Measurements from ENCODE around the gene TRABD2A. TPM values are rescaled to one million over a fixed set of nuclear protein-coding genes. Genes with fewer than 3 reads are reported as not detected.
A peak's percentile ranks its signal among the peaks of the same experiment; 100 is the strongest.
"Not testable (repeated sequence)": the region's sequence is repeated elsewhere in the genome, so short reads cannot be mapped to it uniquely, and the experiment has no call there.

The TRABD2A gene, protein sequence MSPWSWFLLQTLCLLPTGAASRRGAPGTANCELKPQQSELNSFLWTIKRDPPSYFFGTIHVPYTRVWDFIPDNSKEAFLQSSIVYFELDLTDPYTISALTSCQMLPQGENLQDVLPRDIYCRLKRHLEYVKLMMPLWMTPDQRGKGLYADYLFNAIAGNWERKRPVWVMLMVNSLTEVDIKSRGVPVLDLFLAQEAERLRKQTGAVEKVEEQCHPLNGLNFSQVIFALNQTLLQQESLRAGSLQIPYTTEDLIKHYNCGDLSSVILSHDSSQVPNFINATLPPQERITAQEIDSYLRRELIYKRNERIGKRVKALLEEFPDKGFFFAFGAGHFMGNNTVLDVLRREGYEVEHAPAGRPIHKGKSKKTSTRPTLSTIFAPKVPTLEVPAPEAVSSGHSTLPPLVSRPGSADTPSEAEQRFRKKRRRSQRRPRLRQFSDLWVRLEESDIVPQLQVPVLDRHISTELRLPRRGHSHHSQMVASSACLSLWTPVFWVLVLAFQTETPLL
- total RNA-seq = 1.5 TPM

DNA sequence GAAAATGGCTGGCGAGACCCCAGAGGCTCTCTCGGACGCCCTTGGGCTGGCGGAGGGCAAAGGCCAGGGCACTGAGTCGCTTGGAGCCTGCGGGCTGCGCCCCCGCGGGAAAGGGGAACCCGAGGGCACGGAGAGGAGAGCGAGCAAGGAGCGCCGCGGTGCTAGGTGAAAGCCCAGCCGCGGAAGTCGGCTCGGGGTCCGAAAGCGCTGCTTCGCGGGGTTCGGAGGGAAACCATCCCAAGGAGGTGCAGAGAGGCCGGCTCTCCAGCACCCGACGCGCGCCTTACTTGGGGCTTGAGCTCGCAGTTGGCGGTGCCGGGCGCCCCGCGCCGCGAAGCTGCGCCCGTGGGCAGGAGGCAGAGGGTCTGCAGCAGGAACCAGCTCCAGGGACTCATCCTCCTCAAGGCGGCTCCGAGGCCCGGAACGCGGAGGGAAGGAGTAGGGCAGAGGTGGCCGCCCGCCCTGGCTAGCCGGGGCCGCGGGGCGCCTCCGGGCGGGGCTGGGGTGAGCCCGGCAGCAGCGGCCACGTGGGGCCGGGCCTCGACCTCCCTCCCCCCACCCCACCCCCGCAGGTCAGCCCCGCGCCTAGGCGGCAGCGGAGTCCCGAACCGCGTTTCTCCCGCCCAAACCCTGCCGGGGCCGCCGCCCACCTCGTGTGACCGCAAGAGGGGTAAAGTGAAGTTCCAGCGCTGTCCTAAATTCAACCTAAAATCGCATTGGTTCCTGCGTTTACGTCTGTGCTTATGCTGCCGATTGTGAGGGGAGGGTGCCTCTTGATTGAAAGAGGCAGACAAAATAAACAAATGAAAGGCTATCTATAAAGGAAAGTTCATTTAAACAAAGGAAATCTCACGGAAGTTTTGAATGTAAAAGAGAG is at the start of gene TRABD2A:
Gene TRABD2A (minus strand): TSS at position 440 of the 877 bp plus-strand sequence. CDS start 45 bp downstream, at position 395.
- DNase-seq = no peak

DNA sequence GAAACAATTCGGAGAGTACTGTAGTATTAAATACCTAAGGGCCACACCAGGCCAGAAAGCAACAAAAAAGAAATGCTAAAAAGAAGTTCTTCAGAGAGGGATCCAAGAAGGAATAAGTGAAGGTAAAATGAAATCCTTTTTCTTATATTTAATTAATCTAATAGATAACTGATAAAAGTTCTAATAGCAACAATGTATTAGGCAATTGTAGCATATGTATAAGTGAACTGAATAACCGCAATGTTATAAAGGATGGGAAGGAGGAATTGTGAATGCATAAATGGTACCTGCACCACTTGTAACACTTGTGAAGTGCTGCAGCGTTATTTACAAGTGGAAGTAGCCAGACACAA is 46.4 kb upstream of the TRABD2A start:
- DNase-seq = no peak

DNA sequence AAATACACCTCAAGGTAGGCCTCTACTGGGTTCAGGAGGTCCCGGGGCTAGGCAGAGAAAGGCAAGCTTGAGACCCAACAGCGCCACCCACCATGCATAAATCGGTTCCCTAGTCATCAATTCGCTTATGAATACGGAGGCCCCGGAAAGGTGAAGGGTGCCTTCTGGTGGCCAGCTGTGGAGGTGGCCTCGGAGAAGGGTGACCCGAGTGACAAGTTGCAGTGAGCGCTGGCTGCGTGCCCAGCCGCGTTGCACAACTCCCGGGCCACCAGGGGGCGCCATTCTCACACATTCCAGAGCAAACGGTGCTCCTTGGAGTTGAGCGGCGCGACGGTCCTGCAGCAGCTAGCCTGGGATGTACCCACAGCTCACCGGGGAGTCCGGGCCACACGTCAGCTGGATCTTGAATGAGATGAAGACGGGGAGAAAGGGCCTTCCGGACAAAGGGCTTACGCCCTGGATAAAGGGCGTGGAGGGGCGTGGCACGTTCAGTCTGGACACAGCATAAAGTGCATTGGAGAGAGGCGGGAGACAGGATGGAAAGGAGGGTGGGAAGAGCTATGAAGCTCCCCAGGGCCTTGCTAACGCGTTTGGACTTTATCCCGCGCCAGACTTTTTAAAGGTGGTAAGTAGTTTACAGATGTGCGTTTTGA is 45.0 kb upstream of the TRABD2A start:
- DNase-seq = peak; percentile 70

DNA sequence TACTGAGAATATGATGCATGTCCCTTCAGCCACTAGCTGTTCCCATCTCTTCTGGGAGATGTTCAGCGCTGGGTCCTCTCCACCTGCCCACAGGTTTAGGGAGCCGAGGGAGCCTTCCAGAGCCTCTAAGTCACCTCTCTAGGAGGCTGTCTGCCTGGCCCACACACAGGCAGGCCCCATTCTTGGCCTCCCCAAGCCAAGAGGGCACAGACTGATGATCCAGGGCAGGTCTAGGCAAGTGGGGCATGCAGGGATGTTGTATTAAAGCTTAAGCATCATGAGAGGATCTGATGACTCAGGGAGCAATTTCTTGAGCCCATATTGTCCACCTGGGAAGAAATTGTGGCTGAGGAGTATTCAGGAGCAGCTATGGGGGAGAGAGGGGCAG is 44.4 kb upstream of the TRABD2A start:
- no peak for DNase-seq

DNA sequence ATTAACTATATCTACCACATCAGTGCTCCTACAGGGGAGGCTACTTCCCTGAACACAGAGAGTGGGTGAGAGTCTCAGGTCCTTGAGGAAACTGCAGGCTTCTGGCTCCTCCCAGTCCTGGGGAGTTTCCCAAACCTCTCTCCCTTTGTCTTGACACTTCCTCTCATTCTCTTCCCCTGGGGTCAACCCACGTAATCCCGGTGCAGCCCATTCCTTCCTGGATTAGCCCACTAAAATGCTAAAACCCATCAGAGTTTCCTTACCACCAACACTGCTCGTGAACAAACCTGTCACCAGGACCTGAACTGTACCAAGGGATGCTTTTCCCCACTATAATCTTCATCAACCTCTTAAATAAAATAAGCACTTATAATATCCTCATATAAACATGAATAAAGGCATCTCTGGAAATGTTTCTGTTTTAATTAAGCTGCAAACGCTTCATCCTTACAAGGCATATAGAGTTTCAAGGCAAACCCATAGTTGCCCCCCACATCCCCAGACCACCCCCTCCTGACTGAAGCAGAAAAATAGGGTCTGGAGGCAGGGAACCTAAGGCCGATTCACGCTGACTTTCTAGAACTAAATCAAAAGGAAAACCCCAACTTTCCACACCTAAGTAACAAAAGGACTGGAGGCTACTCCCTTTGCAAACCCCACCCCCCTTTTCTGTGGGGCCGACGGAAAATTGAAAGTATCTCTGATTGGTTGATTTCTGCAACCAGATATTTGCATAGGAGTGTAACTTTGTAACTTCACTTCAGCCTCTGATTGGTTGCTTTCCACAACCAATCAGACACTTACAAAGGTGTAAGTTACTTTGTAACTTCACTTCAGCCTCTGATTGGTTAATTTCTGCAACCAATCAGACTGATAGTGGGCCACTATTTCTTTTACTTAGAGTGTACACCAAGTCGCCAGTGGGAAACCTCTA is 43.6 kb upstream of the TRABD2A start:
- DNase-seq = peak; percentile 34

DNA sequence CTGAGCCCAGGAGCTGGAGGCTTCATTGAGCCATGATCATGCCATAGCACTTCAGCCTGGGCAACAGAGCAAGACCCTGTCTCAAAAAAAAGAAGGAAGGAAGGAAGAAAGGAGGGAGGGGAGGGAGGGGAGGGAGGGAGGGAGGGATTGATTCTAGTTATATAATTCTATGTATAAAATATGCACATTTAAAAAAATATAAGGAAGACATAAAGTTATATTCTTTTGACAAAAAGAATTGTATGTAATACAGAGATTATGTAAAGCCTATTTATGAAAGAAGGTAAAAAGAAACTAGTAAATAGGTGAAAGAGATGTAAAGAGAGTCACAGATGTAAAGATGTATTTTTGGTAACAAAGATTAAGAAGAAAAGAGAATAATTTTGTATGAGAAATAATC is 42.1 kb upstream of the TRABD2A start:
- DNase-seq = no peak

DNA sequence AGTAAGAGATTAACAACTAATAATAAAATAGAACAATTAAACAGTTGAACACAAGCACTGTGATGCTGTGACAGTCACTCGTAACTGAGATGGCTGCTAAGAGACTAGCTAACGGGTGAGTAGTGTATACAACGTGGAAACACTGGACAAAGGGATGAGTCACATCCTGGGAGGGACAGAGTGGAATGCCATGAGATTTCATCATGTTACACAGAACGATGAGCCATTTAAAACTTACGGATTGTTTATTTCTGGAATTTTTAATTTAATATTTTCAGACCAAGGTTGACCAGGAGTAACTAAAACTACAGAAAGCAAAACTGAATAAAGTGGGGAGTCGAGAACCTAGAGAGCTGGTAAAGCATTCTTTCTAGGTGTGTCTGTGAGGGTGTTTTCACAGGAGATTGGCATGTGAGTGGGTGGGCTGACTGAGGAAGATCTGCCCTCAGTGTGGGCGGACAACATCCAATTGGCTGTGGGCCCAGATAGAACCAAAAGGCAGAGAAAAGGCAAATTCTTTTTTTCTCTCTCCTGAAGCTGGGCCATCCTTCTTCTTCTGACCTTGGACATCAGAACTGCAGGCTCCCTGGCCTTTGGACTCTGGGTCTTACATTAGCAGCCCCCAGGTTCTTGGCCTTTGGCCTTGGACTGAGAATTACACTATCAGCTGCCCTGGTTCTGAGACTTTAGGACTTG is 39.1 kb upstream of the TRABD2A start:
- DNase-seq = peak; percentile 78

DNA sequence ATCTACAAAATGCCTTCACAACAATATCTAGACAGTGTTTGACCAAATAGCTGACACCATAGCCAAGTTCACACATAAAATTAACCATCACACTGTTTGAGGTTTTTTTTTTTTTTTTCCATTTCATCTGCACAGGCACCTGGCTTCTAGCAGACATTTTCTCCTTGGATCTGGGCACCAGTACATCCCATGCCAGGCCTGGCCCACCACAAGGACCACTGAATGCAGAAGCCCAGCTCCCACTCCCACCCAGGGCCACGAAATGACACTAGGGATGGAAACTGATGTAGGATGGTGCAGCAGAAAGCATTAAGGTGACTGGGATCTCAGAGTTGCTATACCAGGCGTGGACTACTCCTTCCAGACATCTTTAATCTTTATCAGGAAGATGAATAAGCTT is 37.5 kb upstream of the TRABD2A start:
- DNase-seq = no peak

DNA sequence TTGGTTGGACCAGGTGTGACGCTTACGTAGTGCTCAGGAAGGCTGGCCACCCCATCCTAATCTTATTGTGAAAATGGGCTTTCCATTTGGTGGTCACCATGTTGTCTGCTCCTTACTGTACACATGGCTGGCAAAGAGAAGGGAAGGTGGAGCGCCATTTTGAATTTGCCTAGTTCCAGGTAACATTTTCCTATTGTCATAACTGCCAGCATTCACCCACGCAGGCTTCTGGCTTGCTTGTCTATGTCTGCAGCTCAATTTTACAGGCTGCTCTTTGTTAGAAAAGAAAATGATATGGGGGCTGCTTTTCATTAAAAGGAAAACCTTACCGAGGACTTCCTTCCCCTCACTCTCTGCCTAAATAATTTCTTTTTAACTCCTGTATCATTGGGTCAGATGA is 36.9 kb upstream of the TRABD2A start:
- not testable (repeated sequence) for DNase-seq

DNA sequence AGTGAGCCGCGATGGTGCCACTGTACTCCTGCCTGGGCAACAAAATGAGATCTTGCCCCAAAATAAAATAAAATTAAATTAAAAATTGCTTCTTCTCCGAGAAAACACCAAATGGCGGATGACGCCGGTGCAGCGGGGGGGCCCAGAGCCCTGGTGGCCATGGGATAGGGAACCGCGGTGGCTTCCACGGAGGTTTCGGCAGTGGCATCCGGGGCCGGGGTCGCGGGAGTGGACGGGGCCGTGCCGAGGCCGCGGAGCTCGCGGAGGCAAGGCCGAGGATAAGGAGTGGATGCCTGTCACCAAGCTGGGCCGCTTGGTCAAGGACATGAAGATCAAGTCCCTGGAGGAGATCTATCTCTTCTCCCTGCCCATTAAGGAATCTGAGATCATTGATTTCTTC is 34.8 kb upstream of the TRABD2A start:
- not testable (repeated sequence) for DNase-seq

DNA sequence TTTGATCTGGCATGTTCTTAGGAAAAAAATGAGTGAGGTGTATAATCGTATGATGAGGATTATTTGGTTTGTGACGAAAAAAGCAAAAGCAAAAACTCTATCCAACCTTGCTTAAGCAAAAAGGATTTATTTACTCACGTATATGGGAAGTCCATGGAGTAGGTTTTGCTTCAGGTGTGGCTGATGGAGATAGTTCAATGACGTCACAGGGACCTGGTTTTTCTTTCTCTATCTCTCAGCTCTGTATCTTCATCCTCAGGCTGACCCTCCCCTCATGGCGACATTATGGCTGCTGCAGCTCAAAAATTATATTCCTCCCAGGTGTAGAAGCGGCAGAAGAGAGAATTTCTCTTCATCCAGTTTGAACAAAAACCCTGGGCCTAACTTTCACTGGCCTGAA is 33.5 kb upstream of the TRABD2A start:
- no peak for DNase-seq

DNA sequence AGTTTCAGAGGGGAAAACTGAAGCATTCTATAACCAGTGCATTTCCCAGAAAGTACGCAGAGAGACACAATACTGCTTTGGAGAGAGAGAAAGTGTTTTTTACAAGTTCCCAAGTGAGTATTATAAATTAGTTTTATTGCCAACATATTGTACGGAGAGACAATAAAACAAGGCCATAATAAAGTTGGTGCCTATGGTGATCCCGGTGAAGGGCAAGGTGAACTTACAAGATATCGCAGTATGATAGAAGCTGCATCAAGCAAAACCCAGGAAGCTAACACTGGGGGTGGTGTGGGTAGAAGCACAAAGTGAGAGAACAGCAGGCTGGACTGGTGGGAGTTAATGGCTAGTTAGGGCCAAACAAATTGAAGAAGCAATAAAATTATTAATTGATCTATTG is 32.1 kb upstream of the TRABD2A start:
- DNase-seq = no peak

DNA sequence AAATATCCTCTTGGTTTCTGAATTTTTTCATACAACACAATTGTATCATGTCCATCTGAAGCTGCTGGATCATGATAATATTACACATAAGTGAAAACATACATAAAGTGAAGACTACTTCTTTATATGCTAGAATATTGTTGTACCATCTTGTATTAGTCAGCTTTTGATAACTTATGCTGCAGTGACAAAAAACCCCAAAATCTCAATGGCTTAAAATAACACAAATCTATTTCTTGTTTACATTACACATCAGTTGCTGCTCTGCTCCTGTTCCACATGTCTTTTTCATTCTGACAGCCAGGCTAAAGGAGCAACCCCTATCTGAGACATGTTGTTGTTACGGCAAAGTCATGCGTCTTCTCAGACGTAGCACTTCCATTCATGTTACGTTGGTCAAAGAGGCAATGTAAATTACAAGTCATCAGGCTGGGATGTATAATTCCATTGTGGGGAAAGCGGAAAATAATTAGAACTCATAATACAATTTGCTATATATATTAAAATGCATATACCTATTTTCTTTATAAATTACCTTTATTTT is 30.3 kb upstream of the TRABD2A start:
- no peak for DNase-seq

DNA sequence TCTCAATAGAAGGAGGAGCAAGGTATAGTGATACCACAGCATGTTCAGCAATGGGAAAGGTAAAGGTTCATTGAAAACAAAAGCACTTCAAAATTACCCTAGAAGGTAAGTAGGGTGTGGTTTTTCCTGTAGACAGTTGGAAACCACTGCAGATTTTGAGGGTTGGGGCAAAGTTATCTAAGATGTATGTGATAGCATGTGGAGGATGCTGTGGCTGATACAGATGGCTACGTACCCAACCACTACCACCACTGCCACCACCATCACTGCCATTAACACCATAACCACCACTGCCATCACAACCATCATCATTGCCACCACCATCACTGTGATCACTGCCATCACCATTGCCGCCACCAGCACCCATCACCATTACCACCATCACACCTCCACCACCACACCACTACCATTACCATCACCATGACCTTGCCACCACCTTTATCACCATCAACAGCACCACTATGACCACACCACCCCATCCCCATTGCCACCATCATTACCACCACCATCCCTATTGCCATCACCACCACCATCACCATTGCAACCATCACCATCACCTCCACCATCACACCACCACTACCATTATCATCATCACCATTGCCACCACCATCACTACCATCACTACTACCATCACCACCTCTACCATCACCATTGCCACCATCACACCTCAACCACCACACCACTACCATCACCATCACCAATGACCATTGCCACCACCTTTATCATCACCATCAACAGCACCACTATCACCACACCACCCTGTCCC is 28.2 kb upstream of the TRABD2A start:
- DNase-seq = no peak

DNA sequence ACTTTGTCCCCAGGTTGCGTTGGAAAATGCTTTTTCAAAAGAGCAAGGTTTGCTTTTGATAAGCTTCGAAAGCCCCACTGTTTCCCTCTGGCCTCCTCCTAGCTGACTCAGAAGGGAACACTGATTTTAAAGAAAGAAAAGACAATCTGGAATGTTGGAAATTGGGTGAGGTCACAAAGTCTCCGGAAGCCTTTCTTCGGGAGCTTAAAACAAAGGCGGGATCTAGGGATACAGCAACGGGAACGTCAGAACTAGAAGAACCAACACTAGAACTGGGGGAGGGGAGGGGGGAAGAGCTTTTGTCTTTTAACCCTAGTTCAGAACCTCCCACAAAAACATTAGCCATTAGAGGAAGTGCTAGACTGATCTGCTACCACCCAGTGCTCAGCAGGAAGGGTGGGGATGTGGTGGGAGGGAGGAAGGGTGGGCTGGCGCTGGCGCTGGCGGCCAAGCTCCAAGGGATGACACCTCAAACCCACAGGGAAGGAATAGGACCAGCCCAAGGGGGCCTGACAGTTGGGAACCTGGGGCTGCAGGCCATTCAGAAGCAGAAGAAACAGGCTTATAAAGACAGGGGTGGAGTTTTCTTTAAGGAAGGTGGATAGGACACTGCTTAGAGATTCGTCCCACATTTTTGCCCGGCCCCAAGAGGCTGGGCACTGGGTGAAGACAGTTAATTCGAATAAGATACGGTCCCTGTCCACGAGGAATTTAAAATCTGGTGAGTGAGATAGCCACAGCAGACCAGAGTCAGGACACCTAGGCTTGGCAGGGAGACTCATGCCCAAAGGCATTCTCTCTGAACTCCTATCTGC is 26.2 kb upstream of the TRABD2A start:
- DNase-seq = peak; percentile 81

DNA sequence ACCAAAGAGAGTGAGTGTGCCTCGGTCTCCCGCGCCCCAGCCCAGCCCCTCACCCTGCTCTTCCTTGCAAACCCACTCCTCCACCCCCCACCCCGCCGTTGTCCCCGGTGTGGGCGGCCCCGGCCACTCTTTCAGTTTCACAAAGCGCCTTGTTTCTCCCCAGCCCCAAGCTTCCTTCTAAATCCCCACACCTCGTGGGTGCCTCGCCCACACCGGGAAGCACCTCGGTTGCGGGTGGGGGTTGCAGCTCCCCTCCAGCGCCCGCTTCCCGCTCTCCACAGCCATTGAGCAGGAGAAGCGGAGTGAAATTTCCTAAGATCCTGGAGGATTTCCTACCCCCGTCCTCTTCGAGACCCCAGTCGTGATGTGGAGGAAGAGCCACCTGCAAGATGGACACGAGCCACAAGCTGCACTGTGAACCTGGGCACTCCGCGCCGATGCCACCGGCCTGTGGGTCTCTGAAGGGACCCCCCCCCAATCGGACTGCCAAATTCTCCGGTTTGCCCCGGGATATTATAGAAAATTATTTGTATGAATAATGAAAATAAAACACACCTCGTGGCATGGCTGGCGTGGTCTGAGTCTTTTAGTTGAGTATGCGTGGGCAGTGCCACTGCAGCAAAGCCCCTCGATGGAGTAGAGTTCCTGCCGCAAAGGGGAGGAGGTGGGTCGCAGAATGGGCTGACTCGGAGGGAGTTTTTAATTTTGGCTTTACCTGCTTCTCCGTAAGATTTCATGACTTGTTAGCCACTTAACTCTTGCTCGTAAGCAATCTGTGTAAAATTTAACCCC is 25.4 kb upstream of the TRABD2A start:
- DNase-seq = no peak

DNA sequence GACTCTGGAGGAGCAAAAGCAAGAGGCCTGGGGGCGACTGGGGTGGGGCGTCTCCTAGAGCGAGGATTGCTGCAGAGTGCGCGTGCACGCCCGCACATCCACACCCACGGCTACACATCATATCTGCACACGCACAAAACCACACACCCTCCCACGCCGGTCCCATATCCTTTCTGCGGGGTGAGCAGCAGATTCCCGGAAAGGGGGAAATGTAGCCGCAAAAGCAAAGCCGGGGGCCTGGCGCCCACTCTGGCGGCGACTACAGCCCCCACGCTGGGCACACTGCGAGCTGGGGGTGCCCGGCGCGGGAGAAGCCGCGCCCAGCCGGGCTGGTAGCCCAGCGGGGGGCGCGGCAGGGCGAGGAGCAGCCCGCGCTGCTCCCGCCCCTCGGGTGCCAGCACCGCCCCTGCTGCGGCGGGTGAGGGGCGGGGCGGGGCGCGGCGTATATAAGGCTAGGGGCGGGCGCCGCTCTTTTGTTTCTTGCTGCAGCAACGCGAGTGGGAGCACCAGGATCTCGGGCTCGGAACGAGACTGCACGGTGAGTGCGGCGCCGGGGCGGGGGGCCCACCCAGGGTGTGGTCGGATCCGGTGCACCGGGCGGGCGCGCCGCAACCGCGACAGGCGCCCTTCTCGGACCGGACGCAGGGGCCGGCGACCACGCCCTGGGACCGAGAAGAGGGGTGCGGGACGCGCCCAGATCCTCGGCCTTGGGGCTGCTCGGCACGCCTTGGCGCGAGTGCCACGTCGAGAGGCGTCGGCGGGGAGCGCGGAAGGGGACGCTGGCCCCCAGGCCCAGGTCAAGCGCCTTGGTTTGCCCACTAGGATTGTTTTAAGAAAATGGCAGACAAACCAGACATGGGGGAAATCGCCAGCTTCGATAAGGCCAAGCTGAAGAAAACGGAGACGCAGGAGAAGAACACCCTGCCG is 24.6 kb upstream of the TRABD2A start, which contains the start of gene TMSB10:
Gene TMSB10 (plus strand): TSS at position 476 of the 927 bp plus-strand sequence.
- DNase-seq = peak; percentile 84

Measured in skin of body (tissue), 2 donors.